GM12873 (cell line): ENCODE measurements around the gene TUBA4B.

ENCODE experiments used
- CTCF ChIP-seq: IDR thresholded peaks from 2 replicates; pipeline ENCODE4 v1.5.1; 2012; ENCODE audit warnings: low read depth, mild to moderate bottlenecking, moderate library complexity, low read length, control low read depth; ENCODE audit not compliant: insufficient read depth; ENCODE audit errors: missing control alignments

The TUBA4B gene

GRCh38 chr2:219207884-219208740, 44.9 kb upstream of the TUBA4B start:
- no peak for TF ChIP-seq CTCF

GRCh38 chr2:219209236-219210195, 43.5 kb upstream of the TUBA4B start:
- TF ChIP-seq CTCF, result no peak

GRCh38 chr2:219210196-219210885, 42.7 kb upstream of the TUBA4B start:
- TF ChIP-seq CTCF, result no peak

- TF ChIP-seq CTCF, result no peak
Observed at GRCh38 chr2:219210886-219211362, 42.1 kb upstream of the TUBA4B start.

- no peak for TF ChIP-seq CTCF
Observed at GRCh38 chr2:219213026-219213415, 40.0 kb upstream of the TUBA4B start.

GRCh38 chr2:219213486-219214071, 39.5 kb upstream of the TUBA4B start:
- no peak for TF ChIP-seq CTCF
